Stimulated activated CD4-positive, alpha-beta T cell treated with anti-CD3 and anti-CD28 coated beads, Interleukin-4, amount 100 ng/mL, for 24 hours (primary cell): Measurements from ENCODE around the gene GZF1.

ENCODE experiments used
- DNase-seq: peaks from one replicate; pipeline ENCODE4 v3.0.0-alpha.2; 2020

The GZF1 gene

DNA sequence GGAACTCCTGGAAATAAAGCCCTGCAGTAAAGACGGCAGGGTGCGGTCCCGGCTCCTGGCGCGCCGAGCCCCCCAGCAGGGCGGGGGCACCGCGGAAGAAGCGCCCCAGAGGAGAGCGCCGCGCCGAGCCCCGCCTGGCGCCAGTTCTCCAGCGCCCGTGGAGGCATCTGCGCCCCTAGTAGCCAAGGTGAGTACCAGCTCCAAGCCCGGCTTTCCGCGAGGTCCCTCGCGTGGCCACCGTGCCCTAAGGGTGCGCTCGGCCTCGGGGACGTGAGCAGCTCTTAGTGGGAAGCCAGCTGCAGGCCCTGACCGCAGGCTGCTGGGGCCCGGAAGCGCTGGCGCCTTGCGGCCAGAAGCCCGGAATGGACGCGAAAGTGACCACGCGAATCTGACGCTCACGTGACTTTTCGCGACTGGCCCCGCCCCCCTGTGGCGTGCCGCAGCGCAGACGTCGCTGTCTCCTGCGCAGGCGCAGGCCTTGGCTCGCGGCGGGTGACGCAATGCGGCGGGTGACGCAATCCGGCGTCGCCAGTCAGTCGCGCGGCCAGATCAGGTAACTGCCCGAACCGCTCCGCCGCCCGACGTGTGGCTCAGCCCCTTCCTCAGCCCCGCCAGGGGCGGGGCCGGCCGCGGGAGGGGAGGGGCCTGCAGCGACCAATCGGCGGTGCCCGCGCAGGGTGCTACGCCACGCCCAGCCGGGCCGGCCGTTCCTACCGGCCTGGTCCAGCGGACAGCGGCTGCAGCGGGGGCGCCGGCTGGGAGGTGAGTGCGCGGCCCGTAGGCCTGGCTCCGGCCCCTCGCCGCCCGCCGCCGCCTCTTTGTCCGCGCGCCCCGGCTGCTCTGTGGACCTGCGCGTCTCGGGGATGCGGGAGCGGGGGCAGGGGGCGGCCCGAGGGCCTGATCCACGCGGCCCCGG, at the start of gene GZF1:
Gene GZF1, plus strand, starts transcription at position 707 of the 916 bp plus-strand sequence. CDS start 2,202 bp downstream, outside the sequence.
- peak; percentile 98 for DNase-seq

DNA sequence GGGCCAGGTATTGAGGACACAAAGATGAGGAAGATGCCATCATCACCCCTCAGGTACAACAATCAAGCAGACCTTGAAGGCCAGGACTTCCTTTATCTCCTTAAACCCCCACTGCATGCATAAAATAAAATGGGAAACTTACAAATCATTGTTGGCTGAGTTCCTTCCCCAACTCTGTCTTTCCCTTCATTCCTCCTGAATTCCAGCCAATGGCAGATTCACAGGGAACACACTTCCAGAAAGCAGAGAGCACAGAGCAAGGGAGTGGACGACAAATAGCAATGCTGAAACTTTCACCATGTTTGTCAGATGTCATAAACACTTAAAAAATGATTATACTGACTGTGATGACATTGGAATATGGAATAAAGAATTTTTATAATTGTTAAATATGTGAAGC, 48.7 kb upstream of the GZF1 start:
- DNase-seq, result no peak

DNA sequence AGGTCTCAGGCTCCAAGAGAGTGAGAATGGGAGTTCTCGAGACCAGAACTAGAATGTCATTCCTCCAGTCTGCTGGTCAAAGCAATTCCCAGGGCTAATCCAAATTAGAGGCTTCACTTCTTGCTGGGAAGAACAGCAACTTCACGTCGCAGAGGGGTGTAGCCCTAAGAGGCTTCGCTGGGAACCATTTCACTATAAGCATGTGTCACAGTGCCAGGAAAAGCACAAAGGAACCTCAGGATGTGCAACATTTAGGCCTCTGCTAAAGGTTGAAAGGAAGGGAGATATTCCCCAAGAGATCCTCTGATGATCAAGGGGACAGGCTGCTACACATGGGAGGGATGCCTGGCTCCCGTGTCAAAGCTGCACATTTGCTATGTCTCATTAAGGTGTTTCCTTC, 47.3 kb upstream of the GZF1 start:
- DNase-seq, result no peak

DNA sequence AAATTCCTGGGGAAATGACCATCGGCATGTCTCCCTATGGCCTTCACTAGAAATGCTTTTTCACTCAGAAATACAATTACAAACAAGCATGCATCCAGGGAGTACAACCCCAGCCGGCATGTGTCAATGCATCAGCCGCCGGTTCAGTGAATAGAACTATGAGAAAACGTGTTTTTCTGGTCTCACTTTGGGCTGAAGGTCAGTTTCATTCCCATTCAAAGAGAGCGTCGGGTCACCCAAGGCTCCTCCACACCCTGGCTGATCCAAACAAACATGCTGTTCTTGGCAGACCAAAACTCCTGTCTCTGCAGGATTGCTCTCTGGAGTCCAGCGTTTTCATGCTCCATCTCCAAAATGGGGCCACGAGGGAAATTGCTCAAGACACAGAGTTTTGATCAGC, 46.9 kb upstream of the GZF1 start:
- no peak for DNase-seq

DNA sequence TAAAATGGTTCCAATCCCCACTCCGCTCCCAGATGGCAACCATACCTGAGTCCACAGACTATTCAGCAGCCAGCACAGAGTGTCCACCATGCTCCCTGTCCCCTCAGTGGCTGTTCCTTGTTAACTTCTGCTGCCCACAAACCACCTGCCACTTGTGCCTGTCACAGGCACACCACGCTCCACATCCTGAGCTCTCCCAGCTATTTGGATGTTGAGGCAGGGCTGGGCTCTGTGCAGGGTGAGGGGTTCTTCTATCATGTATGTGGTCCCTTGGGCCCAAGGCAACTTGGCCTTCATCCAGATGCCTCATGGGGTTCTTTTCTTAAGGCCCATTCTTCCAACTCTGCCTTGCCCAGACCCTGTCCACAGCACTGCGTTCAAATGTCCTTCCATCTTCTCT, 45.4 kb upstream of the GZF1 start:
- no peak for DNase-seq

DNA sequence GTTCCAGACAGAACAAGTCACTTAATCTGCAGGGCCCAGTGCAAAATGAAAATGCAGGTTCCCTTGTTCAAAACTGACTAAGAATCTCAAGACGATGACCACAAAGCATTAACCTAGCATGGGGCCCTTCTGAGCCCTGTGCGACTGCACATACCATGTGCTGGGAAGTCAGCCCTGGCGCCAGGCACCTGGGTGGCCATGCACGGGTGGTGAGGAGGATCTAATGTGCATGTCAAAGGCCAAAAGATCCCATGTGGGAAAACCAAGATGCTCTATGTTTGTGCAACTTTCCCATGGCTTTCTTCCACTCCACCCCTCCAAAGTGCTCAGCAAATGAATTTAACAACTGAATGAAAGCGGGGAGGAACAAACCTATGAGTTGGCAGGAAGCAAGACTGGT, 44.9 kb upstream of the GZF1 start:
- no peak for DNase-seq

DNA sequence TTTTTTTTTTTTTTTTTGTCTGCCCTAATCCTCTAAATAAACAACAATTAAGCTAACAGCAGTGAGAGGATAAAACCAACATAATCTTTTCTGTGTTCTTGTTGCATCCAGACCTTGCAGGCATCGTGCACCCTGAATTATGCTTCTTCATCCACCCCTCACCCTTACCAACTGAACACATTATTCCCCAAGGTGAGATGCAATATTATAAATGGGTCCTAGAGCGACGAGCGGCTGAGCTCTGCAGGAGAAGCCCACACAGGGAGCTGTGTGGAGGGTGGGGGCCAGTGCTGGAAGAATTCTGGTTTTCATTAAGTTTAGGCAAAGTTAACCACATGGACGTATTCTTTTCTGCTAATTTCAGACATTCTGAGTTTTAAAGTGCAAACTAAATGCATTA, 43.6 kb upstream of the GZF1 start:
- DNase-seq, result no peak

DNA sequence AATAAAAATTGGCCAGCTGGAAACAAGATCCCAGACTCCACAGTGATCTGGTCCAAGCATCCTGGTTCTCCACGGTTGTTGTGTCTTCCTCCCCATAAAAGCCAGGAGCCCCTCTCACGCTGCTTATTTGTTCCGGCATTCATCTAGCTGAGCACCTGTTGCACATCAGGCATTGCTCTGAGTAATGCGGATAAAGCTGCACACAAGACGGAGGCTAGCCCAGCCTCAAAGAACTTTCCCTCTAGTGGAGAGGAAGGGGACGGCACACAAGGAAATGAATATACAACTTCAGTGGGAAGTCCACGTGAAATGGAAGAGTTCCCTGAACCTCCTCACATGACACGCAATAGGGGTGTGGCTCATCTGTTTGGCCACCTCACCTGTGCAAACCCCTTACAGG, 41.7 kb upstream of the GZF1 start:
- no peak for DNase-seq

DNA sequence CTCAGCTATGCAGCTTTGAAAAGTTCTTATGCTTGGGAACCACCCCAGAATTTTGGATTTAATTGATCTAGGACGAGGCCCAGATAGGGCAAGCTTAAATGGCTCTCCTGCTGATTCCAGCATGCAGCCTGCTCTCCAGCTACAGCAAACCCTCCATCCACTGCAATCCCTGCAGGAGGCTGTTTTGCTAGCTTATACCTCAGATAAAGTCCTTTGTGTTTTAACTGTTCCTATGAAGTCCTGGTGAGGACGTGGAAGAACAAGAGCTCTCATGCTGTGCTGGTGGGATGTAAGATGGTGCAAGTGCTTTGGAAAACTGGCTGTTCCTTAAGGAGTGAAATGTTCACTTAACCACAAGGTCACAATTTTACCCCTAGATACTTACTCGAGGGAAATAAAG, 36.9 kb upstream of the GZF1 start:
- no peak for DNase-seq

DNA sequence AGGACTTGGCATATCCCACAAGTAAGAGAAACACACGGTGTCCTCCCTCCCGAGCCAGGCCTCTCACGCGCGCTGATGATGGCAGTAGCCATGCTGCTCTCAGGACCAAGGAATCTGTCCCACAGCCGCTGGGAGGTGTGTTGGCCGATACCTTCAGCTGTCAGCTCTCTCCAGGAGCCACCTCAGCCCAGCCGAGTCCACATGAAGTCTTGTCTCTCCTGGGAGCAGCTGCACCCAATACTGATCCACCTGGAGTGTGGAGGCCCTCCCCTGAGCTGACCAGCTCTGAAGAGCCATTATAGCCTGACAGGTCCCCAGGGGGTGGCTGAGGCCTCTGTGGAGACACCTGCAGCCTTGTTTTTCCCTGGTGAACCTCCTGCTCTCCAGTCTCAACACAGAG, 35.2 kb upstream of the GZF1 start:
- no peak for DNase-seq

DNA sequence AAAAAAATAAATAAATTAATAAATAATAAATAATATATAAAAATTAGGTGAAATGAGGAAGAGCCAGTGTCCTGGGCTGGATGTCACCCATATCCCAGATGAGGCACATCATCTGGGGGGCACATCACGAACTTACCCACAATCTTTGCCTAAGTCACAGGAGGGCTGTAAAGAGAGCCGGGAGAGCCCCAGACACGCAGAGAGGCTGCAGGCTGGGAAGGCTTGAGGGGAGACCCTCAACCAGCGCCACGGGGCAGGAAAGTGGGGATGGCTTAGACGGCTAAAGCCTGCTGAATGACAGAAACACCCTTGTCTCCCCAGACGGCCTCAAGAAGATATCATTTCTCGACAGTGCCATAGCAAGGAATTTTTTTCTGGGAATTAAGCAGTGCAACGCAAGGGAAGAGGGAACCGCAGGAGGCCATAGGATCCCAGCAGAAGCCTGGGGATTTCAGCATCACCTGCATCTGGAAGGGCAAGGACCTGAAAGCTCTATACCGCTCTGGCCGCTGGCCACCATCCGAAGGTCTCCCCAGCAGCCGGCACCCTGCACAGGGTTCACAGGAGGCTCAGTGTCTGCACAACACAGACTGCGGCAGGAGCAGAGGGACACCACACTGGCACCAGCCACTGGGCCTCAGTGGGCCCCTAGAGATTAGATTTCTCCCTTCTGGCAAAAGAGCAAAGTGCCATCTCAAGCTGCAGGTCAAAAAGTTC, 34.2 kb upstream of the GZF1 start:
- no peak for DNase-seq

DNA sequence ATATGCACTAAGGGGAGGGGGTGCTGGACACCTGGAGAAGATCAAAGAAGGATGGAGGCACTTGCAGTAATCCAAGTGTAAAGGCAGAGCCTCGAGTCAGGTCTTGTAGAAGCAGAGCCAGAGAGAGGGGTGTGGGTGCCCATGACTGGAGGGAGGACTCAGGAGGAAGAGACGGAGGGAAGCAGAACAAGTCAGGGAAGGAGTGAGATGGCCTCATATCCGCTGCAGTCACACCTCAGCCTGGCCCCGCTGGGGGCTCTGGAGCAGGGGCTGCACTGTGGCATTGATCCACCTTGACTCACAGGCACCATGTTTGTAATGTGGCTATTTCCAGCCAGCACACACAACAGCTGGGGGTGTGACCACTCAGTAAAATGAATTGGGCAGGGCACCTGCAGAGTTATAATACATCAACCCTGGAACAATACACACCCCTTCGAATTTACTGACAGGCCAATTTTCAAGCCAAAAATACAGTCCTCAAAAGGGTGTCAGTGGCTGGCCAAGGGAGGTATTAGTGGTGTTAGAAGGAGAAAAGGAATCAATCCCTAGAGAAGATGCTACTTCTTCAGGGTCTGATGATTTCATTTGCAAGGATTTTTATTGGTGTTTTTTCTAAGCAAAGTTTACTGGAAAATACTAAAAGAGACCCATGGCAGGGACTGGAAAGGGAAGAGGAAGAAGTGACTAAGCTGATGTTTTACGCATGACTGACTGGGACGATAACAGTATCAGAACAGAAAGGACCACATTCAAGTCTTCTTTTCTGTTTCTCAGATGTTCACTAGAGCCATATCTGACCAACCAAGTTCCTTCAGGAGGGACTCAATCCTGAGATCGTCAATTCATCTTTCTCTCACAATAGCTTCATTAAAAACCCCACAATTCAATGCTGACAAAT, 30.3 kb upstream of the GZF1 start:
- no peak for DNase-seq

DNA sequence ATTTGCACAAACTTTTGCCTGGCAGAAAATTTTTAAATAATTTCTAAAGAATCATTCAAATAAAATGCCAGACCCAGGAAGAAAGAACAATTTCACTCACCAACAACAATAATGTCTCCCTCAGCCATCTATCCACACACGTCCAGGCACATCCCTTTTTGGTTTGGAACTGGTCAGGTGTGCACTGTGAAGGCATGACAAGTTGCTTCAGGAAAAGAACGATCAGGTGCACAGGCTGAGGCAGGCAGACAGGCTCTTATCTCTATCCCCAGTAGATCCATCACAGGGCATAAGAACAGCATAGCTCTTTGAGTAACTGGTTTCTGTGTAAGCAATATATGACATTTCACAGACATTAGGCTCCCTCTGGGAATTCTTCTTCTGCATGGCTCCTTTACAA, 29.5 kb upstream of the GZF1 start:
- no peak for DNase-seq

DNA sequence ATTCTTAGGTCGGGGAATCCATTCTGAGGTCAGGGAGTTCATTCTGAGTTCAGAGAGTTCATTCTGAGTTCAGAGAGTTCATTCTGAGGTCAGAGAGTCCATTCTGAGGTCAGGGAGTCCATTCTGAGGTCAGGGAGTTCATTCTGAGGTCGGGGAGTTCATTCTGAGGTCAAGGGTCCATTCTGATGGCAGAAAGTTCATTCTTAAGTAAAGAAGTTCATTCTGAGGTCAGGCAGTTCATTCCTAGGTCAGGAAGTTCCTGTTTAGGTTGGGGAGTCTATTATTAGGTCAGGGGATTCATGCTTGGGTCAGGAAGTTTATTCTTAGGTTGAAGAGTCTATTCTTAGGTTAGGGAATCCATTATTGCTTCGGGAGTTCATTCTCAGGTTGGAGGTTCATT, 27.9 kb upstream of the GZF1 start:
- DNase-seq, result no peak

DNA sequence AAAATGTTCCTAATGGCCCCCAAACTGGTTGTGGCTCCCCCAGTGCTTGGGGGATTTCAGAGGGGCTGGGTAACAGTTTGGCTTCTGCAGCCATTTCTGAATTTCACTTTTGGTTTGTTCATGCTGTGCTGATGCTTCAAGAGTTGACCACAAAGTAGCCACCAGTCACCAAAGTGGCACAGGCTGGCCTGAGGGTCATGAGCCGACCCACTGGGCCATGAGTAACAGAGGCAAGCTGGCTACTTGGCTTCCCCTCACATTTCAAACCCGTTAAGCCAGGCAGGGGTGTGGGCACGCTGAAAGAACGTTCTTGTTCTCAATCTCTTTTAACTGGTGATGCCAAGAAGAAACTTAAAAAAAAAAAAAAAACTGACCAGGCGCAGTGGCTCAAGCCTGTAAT, 26.5 kb upstream of the GZF1 start:
- DNase-seq, result no peak

DNA sequence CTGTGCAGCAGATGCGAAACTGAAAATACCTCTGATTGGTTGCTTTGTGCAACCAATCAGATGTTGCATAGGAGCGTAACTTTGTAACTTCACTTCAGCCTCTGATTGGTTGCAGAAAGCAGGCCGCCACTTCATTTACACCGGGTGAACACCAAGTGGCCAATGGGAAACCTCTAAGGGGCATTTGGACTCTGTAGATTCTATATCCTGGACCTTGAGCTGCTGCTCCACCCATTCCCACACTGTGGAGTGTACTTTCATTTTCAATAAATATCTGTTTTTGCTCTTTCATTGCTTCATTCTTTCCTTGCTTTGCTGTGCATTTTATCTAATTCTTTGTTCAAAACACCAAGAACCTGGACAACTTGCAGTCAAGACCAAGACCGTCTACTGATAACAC, 25.5 kb upstream of the GZF1 start:
- no peak for DNase-seq

DNA sequence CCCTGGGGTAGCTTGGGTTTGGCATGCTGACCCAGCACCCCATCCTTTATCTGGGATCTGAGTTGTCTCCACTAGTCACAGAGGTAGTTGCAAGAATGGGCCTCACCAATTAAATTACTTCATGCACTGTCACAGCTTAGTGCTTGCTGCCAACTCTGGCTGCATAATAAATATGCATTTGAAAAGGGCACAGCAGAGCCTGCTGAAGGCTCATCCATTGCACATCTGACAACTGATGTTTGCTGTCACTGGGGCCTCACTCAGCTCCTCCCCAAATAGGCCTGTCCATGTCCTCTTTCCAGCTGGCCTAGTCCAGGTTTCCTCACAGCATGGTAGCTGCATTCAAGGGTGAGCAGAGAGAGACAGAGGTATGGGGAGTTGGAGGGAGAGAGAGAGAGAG, 24.7 kb upstream of the GZF1 start:
- DNase-seq, result no peak

DNA sequence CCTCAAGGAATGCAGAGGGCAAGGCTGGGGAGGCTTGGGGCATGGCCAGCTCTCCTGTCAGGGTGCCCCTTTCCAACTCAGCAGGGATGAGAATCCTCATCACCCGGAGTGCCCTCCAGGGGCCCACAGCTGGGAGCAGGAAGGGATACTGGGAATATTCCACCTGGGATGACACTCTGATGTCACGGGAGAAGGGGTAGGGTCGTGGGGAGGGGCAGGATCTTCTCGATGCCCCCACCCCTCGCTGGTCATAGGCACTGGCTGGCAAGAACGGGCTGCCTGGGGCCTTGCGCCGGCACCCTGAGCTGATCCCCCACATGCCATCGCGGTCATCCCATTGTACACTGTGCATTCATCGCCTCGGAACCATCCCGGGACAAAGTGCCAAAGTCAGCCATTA, 22.0 kb upstream of the GZF1 start:
- DNase-seq, result no peak

DNA sequence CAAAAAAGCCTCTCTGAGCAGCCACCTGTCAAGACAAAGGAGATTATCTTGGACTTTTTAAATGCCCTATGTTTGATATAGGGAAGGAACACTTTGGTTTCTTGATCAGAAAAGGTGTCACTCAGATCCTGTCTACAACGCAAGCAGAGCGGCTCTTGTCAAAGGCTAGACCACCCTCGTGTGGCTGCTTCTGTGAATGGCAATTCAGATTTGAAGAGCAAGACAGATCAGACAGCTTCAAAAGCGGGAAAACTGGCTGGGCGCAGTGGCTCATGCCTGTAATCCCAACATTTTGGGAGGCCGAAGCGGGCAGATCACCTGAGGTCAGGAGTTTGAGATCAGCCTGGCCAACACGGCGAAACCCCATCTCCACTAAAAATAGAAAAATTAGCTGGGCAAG, 21.5 kb upstream of the GZF1 start:
- DNase-seq, result peak; percentile 22

DNA sequence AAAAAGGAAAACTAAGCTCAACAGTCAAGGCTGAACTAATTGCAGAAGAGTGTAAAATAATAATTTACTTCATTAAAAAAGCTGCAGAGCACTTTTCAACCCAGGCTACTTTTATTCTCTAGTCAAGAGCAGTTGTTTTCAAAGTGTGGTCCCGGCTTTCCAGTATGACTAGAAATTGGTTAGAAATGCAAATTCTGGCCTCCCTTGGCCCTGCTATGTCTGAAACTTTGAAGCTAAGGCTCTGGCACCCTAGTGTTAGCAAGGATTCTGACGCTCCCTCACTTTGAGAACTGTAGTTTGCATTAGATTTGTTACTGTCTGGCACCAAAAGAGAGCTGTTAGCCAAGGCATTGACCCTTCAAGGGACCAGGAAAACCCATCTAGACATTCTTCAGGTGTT, 20.9 kb upstream of the GZF1 start:
- no peak for DNase-seq

DNA sequence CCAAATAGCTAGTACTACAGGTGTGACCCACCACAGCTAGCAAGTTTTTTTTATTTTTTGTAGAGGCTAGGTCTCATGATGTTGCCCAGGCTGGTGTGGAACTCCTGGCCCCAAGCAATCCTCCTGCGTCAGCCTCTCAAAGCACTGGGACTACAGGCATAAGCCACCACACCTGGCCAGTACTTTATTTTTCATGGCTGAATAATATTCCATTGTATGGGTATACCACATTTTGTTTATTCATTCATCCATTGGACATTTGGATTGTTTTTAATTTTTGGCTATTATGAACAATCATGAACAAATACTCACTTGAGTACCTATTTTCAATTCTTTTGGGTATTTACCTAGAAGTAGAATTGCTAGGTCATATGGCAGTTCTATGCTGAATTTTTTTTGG, 18.4 kb upstream of the GZF1 start:
- no peak for DNase-seq

DNA sequence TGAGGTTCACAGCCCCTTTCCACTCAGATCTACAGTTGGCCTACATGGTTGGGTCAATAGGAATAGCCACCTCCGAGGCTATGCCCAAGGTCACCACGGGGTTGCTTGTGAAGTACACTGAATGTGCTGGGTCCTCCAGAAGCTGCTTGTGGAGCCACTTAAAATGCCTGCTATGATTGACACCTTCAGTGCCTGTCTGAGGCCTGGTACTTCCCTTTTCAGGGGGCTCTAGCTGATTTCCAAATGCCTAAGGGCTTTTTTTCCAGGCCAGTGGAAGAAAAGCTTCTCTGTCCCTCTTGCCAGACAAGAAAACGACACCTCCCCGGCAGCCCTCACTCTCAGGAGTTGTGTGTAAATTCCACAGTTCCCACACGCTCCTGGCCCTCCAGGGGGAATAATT, 17.6 kb upstream of the GZF1 start:
- no peak for DNase-seq

DNA sequence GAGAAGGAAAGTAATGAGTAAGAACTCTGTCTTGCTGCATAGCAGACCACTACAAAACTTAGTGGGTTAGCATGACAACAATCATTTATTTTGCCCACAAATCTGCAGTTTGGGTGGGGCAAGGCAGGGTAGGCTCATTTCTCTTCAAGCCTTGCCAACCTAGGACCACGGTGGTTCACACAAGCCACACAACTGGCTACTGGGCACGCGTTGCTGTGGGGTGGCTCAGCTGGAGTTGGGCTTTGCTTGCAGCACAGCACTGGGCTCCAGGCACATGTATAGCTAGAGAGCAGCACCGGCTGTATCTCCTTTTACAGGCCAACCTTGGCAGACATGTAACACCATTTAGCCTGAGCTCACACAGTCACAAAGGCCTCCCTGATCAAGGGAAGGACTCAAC, 16.0 kb upstream of the GZF1 start:
- DNase-seq, result no peak
